HepG2 (cell line): ENCODE data around the gene MED10. TPM values are rescaled to one million over a fixed set of nuclear protein-coding genes. Genes with fewer than 3 reads are reported as not detected.

Experiments
- ATAC-seq: fragments of 200-7000 bp; cut with Tn5 transposase; 3 replicates; pipeline ENCODE4 v1.9.1; 2020; ENCODE audit warnings: mild to moderate bottlenecking, moderate library complexity
- BruUV-seq: library from RNA; stranded (reverse); fragments of 400-500 nt; replicated peaks from 2 replicates; lab custom pipeline; 2021; lab: Mats Ljungman, UMichigan
- CTCF ChIA-PET: fragments of 300-600 bp; formaldehyde crosslinking; extraction: SDS; loops from one replicate; lab custom pipeline; 2021; ENCODE audit warnings: low total read pairs, inconsistent platforms, low intra/inter-chr PET ratio; lab: Yijun Ruan, JAX
- POLR2A ChIA-PET: fragments of 350-600 bp; sonication (Branson Sonifier 250); formaldehyde crosslinking; loops from one replicate; lab custom pipeline; 2020; ENCODE audit warnings: antibody characterized with exemption, inconsistent platforms; lab: Yijun Ruan, JAX
- DNase-seq: peaks from one replicate; pipeline ENCODE4 v3.0.0-alpha.2; 2015; ENCODE audit warnings: low spot score
- FAIRE-seq: peaks from 3 replicates; lab custom pipeline; 2011; peaks lifted over from hg19 to GRCh38; lab: Jason Lieb, UNC
- H2AFZ ChIP-seq: one replicate; pipeline ENCODE4 v1.6.1; 2011; ENCODE audit warnings: low read length, inconsistent platforms
- H3K27ac ChIP-seq: fragments of 300-600 bp; 3 replicates; pipeline ENCODE4 v1.8.0; 2011; ENCODE audit warnings: mixed run types, mild to moderate bottlenecking, mixed read lengths, low read length, inconsistent platforms; ENCODE audit not compliant: insufficient read depth; ENCODE audit errors: extremely low read length
- H3K27me3 ChIP-seq, 2 experiments: fragments of 200-600 bp in 1 of 2; 2 replicates in 1 of 2; 3 replicates in 1 of 2; pipeline versions ENCODE4 v1.6.0 to v1.8.0; 2011; ENCODE audit warnings: low read length in 2 of 2, mild to moderate bottlenecking in 2 of 2, moderate library complexity in 2 of 2, inconsistent platforms in 1 of 2; ENCODE audit not compliant: insufficient read depth in 2 of 2, control insufficient read depth in 1 of 2
- H3K36me3 ChIP-seq, 2 experiments: fragments of 200-600 bp in 1 of 2; replicated peaks in 1 of 2; 2 replicates in 1 of 2; 3 replicates in 1 of 2; pipeline versions ENCODE4 v1.5.1 to v1.8.0; 2011; ENCODE audit warnings: low read length in 2 of 2, inconsistent platforms in 1 of 2; ENCODE audit not compliant: insufficient read depth in 2 of 2, control insufficient read depth in 1 of 2
- H3K4me1 ChIP-seq: 2 replicates; pipeline ENCODE4 v1.5.1; 2012; ENCODE audit warnings: low read length, inconsistent platforms; ENCODE audit not compliant: insufficient read depth
- H3K4me2 ChIP-seq: 2 replicates; pipeline ENCODE4 v1.6.0; 2011; ENCODE audit warnings: low read depth, low read length, inconsistent platforms
- H3K4me3 ChIP-seq, 3 experiments: fragments of 200-600 bp in 1 of 3; sonication (generic), shearing (Covaris generic) in 1 of 3; replicated peaks in 1 of 3; 2 replicates each; pipeline ENCODE4 v1.5.1; 2011 to 2016; ENCODE audit warnings: low read length in 3 of 3, inconsistent platforms in 2 of 3, low read depth in 2 of 3, mild to moderate bottlenecking in 2 of 3, control low read depth in 1 of 3, mixed read lengths in 1 of 3; ENCODE audit not compliant: insufficient read depth in 1 of 3
- H3K79me2 ChIP-seq: one replicate; pipeline ENCODE4 v1.6.1; 2011; ENCODE audit warnings: low read length, inconsistent platforms; ENCODE audit not compliant: insufficient read depth
- H3K9ac ChIP-seq: 2 replicates; pipeline ENCODE4 v1.6.0; 2011; ENCODE audit warnings: mild to moderate bottlenecking, low read depth, low read length, inconsistent platforms; ENCODE audit not compliant: insufficient read depth
- H3K9me3 ChIP-seq: 2 replicates; pipeline ENCODE4 v1.5.1; 2012; ENCODE audit warnings: mild to moderate bottlenecking, low read length
- H4K20me1 ChIP-seq: 2 replicates; pipeline ENCODE4 v1.6.0; 2011; ENCODE audit warnings: inconsistent platforms, mild to moderate bottlenecking, low read length, moderate library complexity; ENCODE audit not compliant: insufficient read depth
- JUN ChIP-seq: sonication (generic); formaldehyde crosslinking; IDR thresholded peaks from 2 replicates; pipeline ENCODE4 v1.4.0; 2020; ENCODE audit warnings: mild to moderate bottlenecking, missing genetic modification reagents
- MTA3 ChIP-seq: sonication (generic); formaldehyde crosslinking; IDR thresholded peaks from 2 replicates; pipeline ENCODE4 v1.4.0; 2020; ENCODE audit warnings: missing genetic modification reagents
- NFKB2 ChIP-seq: sonication (generic); formaldehyde crosslinking; IDR thresholded peaks from 2 replicates; pipeline ENCODE4 v1.4.0; 2020; ENCODE audit warnings: missing genetic modification reagents, borderline replicate concordance
- NRL ChIP-seq: sonication (generic); formaldehyde crosslinking; IDR thresholded peaks from 2 replicates; pipeline ENCODE4 v1.5.0; 2020; ENCODE audit warnings: missing genetic modification reagents, mild to moderate bottlenecking, moderate library complexity, borderline replicate concordance
- ZBTB49 ChIP-seq: sonication (generic); formaldehyde crosslinking; IDR thresholded peaks from 2 replicates; pipeline ENCODE4 v1.4.0; 2020; ENCODE audit warnings: missing genetic modification reagents, borderline replicate concordance
- in situ Hi-C: cut with HindIII; loops from 2 replicates; pipeline ENCODE4 v1.10.0; 2017; ENCODE audit warnings: low pct_unique_long_range_greater_than_20kb; ENCODE audit not compliant: extremely low pct_ligation_motif_present
- intact Hi-C: fragments of 100-400 bp; cut with micrococcal nuclease; formaldehyde crosslinking; loops from one replicate; pipeline ENCODE4 v1.10.0; 2022; ENCODE audit not compliant: unreplicated experiment
- polyA plus RNA-seq, 8 experiments: library from polyadenylated mRNA; depleted of rRNA in 3 of 8; stranded (reverse) in 7 of 8; unstranded in 1 of 8; fragments of >200 nt; fragmentation: Illumina TruSeq in 4 of 8; extraction: Trizol in 4 of 8; gene quantifications; 2 replicates each; pipeline versions ENCODE4 v1.2.1 to v1.2.3, GENCODE V29; 2011 to 2016; ENCODE audit warnings: low read depth in 4 of 8, missing spikeins in 1 of 8, mixed read lengths in 1 of 8; ENCODE audit not compliant: insufficient read depth in 1 of 8
- total RNA-seq, 5 experiments: library from RNA; depleted of rRNA; stranded (reverse); fragments of >200 nt; fragmentation: Illumina TruSeq; extraction: Trizol; gene quantifications; 2 replicates each; pipeline ENCODE4 v1.2.3, GENCODE V29; 2016; ENCODE audit warnings: low read depth in 1 of 5

MED10 gene
- total and polyA plus RNA-seq, 2 of the 13 experiments (the other 11 are each of a cell fraction or from before 2014, with no cell fraction given) = 11.2 to 23.7 TPM

DNA sequence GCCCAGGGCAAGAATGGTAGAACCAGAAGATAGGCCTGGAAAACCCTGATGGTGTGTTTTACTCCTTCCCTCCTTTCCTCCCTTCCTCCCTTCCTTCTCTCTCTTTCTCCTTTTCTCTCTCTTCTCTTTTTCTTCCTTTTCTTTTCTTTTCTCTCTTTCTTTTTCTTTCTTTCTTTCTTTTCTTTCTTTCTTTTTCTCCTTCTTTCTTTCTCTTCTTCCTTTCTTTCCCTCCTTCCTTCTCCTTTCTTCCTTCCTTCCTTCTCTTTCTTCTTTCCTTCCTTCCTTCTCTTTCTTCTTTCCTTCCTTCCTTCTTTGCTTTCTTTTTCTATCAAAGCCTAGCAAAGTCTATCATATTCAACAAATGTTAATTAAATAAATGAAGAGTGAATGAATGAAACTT lies 46.4 kb upstream of the MED10 start:
- H3K27me3 ChIP-seq = peaks cover 2 to 7% of the 10 kb centered on the region in 2 experiments; a peak in 1 of 5 replicates
- no TSS peak for BruUV-seq

More for the DNA sequence above, 46.4 kb upstream of the MED10 start:
- Histone ChIP-seq H3K4me2 (no peak overlapping the region), H3K27ac (no peak overlapping the region), H3K36me3 (no peaks in the 10 kb centered on the region), H4K20me1 (no peaks in the 10 kb centered on the region), H3K9ac (no peak overlapping the region), H3K9me3 (no peaks in the 10 kb centered on the region), H3K79me2 (no peaks in the 10 kb centered on the region), H3K4me3 (no peak overlapping the region), H3K4me1 (no peaks in the 10 kb centered on the region), H2AFZ (no peak overlapping the region)
- in situ Hi-C loops = no loop called here
- ChIA-PET CTCF (no interaction called here), POLR2A (no interaction called here)
- TF ChIP-seq NFKB2 (CRISPR knock-in tag) (no peak), JUN (CRISPR knock-in tag) (no peak), NRL (CRISPR knock-in tag) (no peak), ZBTB49 (CRISPR knock-in tag) (no peak), MTA3 (CRISPR knock-in tag) (no peak)
- FAIRE-seq = no peak
- no peak for DNase-seq
- intact Hi-C loops = no loop called here
- no peak for ATAC-seq
